NCI-H2029 treated with DMSO at 0.1 percent for 48 hours (cell line): Measurements from ENCODE around the gene GJC1.
"Not testable (repeated sequence)": the region's sequence is repeated elsewhere in the genome, so short reads cannot be mapped to it uniquely, and the experiment has no call there.

Source experiments
- DNase-seq: peaks from one replicate; lab custom pipeline; 2025; lab: John Stamatoyannopoulos, UW

GJC1 gene

DNA sequence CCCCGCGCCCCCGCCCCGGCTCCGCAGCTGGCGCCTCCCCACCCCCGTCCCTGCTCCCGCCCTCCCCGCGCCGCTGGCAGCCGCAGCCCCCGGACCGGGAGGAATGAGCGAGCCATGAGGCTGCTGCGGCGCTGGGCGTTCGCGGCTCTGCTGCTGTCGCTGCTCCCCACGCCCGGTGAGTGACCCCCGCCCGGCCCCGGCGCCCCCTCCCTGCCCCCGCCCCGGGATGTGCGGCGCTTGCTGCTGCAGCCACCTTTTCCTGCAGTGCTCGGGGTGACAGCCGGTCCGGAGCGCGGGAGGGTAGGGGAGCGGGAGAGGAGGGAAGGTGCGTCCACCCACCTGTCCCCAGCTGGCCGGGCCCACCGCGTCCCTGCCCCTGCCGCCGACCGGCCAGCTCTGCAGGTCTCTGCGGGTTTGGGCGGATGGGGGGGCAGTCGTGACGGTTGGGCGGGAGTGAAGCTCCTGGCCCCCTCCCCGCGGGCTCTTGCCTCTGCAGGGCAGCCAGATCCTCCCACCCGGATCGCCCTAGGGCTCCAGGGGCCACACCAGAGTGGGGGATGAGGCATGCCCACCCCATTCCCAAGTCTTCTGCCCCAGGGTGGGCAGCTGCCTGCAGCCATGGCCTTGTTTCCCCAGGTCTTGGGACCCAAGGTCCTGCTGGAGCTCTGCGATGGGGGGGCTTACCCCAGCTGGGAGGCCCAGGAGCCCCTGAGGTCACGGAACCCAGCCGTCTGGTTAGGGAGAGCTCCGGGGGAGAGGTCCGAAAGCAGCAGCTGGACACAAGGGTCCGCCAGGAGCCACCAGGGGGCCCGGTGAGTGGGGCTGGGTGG lies 70.8 kb downstream of the GJC1 start:
- no peak for DNase-seq

DNA sequence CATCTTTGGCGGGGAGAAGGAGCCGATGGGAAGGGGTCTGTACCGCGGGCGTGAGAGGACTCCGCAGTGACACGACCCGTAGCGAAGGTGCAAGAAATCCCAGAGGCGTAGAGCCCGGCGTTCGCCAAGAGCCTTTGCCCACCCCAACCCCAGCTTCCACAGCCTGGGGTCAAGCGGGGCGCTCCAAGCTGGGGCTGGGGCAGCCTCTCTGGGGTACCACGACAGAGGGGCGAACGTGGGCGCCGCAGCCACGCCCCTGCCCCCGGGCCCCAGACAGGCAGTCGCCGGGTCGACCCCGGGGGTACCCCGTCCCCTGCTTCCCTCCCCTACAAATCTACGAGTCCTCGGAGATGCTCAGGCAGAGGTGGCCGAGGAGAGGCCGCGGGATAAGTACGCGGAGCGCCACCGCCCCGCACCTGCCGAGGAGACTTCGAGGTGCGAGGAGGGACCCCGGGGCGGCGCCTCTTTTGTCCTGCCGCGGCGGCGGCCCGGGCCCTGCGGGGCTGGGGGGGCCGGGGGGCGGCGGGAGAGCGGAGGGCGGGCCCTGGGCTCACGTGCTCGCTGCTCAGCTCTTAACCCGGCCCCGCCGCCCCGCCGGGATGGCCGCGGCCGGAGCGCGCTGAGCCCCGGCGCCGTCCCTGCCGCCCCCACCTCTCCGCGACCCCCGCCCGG lies 71.5 kb downstream of the GJC1 start, which contains the start of gene ADAM11:
TSS of gene ADAM11 (plus strand) at position 575 of the 672 bp plus-strand sequence. CDS start 212 bp downstream, outside the sequence.
- no peak for DNase-seq

DNA sequence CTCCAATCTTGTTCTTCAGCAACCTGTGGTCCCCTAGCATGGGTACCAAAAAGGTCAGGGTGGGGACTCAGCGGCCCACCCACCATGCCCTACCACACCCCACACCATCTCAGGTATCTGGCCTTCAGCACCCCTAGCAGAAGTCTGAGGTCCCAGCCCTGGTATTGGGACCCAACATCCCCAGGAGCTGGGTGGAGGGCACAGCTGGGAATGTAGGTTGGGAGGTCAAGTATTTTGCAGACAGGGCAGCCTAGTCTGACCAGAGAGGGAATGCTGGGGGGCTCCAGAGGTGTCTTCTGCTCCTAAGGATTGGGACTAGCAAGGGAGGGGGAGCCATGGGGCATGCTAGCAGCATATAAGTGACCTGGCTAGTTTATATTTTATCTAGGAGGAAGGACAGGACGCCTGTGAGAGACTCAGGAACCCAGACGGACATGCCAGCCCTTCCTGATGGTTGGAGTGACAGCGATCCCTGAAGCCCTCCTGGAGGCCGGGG lies 72.1 kb downstream of the GJC1 start:
- DNase-seq: no peak

DNA sequence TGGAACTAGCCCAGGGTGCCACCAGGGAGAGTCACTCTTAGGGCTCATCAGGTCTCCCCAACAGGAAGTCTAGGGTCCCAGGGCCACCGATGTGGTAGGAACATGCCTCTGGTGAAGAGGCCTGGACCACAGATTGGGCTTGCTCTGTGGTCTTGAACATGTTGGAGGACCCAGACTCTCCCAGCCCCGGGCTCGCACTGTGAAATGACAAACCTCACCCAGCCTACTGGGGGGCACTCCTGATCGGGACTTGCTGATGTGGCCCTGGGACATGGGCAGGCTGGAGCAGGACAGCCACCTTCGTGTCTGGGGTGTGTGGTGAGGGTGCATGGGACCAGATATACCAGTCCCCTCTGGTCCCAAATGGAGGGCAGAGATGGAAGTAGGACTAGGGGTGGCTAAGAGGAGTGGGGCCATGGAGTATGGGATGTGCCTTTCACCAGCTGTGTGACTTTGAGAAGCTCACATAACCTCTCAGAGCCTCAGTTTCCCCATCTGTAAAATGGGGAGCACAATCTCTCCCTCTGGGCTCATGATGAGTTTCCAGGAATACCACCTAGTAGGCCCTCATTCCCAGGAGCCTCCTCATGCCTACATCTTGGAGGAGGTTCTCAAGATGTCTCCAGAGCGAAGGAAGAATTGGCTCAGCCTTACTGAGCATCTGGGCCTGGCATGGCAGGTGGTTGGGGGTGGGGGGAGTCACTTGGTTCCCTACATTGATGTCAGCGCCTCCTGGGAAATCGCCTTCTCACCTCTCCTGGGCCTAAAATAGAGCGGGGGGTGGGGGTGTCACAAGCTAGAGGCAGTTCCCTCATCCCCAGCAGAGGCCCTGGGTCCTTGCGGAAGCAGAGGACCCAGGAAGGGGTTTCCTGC lies 72.8 kb downstream of the GJC1 start:
- no peak for DNase-seq

DNA sequence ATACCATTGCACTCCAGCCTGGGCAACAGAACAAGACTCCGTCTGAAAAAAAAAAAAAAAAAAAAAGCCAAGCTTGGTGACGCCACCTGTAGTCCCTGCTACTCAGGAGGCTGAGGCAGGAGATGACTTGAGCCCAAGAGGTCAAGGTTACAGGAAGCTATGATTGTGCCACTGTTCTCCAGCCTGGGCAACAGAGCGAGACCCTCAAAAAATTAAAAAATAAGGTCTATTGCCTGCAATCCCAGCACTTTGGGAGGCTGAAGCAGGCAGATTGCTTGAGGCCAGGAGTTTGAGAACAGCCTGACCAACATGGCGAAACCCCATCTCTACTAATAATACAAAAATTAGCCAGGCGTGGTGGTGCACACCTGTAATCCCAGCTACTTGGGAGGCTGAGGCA lies 74.9 kb downstream of the GJC1 start:
- not testable (repeated sequence) for DNase-seq

DNA sequence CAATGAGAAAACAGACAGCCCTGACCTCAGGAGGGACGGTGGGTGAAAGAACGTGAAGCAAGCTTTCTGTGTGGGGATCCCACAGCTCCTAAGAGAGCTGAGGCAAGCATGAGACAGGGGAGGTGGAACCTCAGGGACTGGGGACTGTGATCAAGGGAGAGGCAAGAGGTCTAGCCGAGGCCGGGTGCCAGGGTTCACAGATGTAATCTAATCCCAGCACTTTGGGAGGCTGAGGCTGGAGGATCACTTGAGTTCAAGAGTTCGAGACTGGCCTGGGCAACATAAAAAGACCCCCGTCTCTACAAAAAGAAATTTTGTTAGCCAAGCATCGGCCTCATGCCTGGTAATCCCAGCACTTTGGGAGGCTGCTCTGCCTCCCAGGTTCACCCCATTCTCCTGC lies 75.8 kb downstream of the GJC1 start:
- DNase-seq: no peak

DNA sequence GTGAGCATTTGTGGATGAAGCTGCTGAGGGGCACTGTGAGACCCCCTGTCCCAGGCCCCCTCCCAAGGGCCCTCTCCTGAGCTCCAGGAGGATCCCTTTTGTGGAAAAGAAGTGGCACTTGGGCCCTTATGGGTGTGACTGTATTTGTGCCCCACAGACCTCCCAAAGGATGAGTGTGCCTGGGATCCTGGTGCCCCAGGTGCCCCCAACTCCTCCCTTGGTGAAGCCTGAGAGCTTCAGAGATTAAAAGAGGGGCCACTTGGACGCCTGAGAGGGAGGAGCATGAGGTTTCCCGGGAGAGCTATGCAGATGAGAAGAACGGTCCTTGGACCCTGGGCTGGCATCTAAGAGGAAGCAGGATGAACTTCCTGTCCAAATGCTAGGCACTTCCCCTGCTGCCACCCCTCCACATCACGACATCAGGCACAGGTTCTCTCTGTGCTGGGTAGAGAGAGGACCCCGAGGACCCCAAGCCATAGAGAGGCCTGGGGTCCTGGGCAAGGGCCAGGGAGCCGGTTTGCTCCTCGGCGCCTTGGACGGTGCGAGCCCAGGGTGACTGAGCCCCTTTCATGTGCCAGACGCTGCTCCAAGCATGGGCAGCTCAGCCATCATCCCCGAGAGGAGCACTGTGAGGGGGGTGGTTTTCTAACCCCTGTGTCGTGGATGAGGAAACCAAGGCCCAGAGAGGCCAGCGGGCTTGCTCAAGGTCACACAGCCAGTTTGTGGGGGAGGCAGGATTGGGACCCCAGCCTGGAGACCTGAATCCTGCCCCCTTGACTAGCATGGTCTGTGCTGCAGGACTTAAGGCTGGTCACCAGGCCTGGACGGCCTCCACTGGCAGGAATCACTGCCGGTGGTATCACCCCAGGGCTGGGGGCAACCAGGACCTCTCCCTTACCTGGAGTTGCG lies 76.9 kb downstream of the GJC1 start:
- DNase-seq: no peak

DNA sequence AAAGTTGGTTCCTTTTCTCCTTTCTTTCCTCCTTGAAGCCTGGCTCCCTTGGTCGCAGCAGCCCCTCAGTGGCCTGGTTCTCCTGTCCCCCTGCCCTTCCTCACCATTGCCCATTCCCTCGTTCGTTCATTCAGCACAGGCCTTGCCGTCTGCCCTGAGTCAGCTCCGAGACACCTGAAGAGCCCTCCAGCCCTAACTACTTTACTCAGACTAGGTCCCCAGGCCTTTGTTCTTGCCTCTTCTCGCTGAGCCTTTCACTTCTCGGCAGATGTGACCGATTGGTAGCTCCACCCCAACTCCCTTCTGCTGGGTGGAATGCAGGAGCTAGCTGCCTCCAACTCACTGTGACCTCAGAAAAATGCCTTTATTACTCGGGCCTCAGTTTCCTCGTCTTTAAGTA lies 78.3 kb downstream of the GJC1 start:
- DNase-seq: no peak

DNA sequence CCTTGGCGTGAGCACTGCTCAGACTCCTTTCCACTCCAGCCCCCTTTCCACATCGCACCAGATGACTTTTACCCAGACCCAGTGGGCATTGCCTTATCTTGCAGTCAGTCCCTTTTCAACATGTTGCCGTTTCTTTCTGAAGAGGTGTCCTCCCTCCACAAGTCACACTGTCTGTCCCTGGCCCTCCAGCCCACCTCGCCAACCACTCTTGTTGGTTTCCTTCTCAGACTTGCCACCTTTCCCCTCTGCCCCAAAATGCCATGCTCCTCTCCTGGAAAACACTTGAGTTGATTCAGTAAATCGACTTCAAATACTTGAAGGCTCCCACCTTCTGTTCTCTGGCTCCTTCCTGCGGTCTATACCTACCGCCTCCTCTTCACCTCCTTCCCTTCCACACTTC lies 78.8 kb downstream of the GJC1 start:
- no peak for DNase-seq

DNA sequence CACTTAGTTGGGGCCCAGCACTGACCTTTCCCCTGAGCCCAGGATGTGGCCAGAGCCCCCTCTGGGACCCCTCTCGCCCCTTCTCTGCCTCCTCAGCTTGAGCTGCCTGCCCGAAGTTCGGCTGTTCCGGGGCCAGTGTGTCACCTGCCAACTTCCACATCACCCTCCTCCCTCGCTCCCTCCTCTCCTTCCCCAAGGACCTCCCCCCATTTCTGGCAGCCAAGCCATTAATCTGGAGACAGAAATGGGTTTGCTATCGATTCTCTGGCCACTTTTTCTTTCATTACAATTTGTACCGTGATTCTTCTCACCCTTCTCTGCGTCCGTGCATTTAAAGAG lies 80.1 kb downstream of the GJC1 start:
- no peak for DNase-seq

DNA sequence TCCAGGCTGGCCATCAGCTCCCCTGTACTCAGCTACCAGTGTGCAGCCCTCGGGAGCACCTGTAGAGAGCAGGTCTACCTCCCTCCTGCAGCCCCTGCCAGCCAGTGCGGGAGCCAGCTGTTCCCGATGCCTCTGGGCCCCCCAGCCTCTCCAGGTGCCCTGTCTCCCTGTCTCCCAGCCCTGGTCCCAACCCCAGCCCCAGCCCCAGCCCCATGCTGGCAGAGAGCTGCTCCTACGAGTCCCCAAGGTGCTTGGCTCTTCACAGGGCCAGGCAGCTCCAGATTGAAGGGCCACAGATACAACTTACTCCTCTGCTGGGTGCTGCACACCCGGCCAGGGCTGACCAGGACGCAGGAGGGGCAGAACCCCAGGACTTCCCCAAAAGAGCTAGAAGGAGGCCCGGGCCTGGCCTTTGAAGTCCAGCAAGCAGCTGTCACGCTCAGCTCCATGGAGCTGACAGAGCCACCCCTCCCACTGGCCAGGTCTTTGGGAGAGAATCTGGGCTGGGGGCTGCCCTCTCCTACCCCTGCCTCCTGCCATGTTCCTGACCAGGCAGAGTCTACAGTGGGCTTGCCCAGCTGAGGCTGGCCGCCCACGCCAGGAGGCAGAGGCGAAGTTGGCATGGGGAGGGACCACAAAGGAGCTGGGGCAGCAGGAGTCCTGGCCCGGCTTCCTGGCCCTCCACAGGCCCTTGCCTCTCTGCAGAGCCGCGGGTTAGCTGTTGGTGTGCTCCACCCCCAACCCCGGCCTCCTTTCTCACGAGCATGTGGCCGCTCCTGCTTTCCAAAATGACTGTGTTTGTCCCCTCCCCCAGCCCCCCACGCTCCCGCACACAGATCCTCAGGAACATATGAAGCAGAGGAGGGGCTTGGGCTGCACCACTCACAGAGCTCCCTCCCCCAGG lies 80.8 kb downstream of the GJC1 start:
- DNase-seq: no peak
